ENCODE results near the gene SLC16A1. TPM values are rescaled to one million over a fixed set of nuclear protein-coding genes. Genes with fewer than 3 reads are reported as not detected.

SLC16A1 gene, protein sequence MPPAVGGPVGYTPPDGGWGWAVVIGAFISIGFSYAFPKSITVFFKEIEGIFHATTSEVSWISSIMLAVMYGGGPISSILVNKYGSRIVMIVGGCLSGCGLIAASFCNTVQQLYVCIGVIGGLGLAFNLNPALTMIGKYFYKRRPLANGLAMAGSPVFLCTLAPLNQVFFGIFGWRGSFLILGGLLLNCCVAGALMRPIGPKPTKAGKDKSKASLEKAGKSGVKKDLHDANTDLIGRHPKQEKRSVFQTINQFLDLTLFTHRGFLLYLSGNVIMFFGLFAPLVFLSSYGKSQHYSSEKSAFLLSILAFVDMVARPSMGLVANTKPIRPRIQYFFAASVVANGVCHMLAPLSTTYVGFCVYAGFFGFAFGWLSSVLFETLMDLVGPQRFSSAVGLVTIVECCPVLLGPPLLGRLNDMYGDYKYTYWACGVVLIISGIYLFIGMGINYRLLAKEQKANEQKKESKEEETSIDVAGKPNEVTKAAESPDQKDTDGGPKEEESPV
- 1 to 10 TPM; 3.3 to 6.2 (median 5.5) TPM for total RNA-seq

GRCh38 chr1:112955773-112956543, at the start of gene SLC16A1:
SLC16A1 (minus strand) TSS chr1:112956196; CDS start chr1:112929308, 26,888 bp downstream.
- Histone ChIP-seq H3K27me3 (no peaks in the 10 kb centered on the region), H3K27ac (peak within 1 kb of the TSS; percentile 60 to 89 (median 89)), H3K4me1 (peaks cover 0 to 13% of the 10 kb centered on the region in 2 donors), H3K9me3 (no peaks in the 10 kb centered on the region), H3K4me3 (replicated peaks in 1 of 3) (peak within 1 kb of the TSS; percentile 63 to 66 (median 65)), H3K36me3 (no peaks in the 10 kb centered on the region)
- peak; percentile 83 to 86 for DNase-seq
- intact Hi-C loops (cut with DNase I), result no loop called here
- 0 to 2% methylated on average over 18 to 58 of the region's 90 CpGs for WGBS, 2 donors
- peak in 3 of 6 experiments; percentile 11 to 20 (median 16) for TF ChIP-seq CTCF (IDR thresholded peaks at IDR 0.05)
- peak in 1 of 2 donors; percentile 89 for TF ChIP-seq POLR2A (IDR thresholded peaks at IDR 0.05)

DNA sequence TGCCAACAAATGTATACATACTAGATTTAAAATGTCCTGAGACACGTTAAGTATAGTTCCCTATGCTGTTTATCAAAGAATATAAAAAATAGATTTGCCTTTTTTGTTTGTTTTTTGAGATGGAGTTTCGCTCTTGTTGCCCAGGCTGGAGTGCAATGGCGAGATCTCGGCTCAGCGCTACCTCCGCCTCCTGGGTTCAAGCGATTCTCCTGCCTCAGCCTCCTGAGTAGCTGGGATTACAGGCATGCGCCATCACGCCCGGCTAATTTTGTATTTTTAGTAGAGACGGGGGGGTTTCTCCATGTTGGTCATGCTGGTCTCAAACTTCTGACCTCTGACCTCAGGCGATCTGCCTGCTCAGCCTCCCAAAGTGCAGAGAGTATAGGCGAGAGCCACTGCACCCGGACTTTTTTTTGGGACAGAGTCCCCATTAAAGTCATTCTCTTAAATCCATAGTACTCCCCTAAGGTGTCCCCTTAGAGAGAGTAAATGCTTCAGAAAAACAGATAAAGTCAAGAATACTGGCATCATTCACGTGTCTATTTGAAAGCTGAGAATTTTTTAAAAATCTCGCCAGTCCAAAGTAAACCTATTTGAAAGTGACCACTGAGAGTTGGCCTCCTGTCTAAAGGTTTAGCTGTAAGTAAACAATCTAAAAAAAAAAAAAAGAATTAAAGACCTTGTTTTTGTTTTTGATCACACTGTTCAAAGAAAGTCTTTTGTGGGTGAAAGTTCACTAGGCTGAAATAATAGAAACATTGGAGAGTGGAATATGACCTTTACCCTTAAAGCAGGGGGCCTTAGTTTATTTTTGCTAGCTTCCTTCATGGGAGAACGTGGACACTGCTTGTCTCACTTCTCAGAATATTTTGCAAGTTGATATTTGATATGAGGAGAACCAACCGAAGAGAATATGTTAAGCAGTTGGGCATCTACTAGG, 48.0 kb upstream of the SLC16A1 start:
- Histone ChIP-seq H3K4me3 (replicated peaks in 1 of 3) (no peak overlapping the region), H3K36me3 (no peaks in the 10 kb centered on the region), H3K9me3 (no peaks in the 10 kb centered on the region), H3K27me3 (no peaks in the 10 kb centered on the region), H3K27ac (no peak overlapping the region), H3K4me1 (peaks cover 3% of the 10 kb centered on the region in 2 donors)
- 91% methylated on average over 18 of the region's 18 CpGs for WGBS, 2 donors
- TF ChIP-seq CTCF (IDR thresholded peaks at IDR 0.05) (no peak), POLR2A (IDR thresholded peaks at IDR 0.05) (no peak)
- intact Hi-C loops (cut with DNase I), result no loop called here
- DNase-seq, result no peak

- no peak overlapping the region for H3K27ac ChIP-seq
- intact Hi-C loops (cut with DNase I), result no loop called here
- WGBS, 2 donors, result 95 to 97% methylated on average over 4 of the region's 4 CpGs
These were observed 46.3 kb upstream of the SLC16A1 start for GRCh38 chr1:113002297-113002696.

More at GRCh38 chr1:113002297-113002696, 46.3 kb upstream of the SLC16A1 start:
- Histone ChIP-seq H3K9me3 (no peaks in the 10 kb centered on the region), H3K4me3 (replicated peaks in 1 of 3) (no peak overlapping the region), H3K4me1 (peaks cover 7 to 11% of the 10 kb centered on the region in 2 donors), H3K36me3 (no peaks in the 10 kb centered on the region), H3K27me3 (no peaks in the 10 kb centered on the region)
- DNase-seq, result no peak
- no peak for TF ChIP-seq POLR2A (IDR thresholded peaks at IDR 0.05)
- TF ChIP-seq CTCF (IDR thresholded peaks at IDR 0.05), result no peak

All from thyroid gland (tissue), 4 donors.